Activated naive CD4-positive, alpha-beta T cell treated with Interleukin-2 at 50 U/mL for 16 hours (primary cell): Measurements from ENCODE around the gene CEP120.
"Not testable (repeated sequence)": the region's sequence is repeated elsewhere in the genome, so short reads cannot be mapped to it uniquely, and the experiment has no call there.

Experiments
- DNase-seq: peaks from one replicate; pipeline ENCODE4 v3.0.0-alpha.2; 2020

Gene CEP120

DNA sequence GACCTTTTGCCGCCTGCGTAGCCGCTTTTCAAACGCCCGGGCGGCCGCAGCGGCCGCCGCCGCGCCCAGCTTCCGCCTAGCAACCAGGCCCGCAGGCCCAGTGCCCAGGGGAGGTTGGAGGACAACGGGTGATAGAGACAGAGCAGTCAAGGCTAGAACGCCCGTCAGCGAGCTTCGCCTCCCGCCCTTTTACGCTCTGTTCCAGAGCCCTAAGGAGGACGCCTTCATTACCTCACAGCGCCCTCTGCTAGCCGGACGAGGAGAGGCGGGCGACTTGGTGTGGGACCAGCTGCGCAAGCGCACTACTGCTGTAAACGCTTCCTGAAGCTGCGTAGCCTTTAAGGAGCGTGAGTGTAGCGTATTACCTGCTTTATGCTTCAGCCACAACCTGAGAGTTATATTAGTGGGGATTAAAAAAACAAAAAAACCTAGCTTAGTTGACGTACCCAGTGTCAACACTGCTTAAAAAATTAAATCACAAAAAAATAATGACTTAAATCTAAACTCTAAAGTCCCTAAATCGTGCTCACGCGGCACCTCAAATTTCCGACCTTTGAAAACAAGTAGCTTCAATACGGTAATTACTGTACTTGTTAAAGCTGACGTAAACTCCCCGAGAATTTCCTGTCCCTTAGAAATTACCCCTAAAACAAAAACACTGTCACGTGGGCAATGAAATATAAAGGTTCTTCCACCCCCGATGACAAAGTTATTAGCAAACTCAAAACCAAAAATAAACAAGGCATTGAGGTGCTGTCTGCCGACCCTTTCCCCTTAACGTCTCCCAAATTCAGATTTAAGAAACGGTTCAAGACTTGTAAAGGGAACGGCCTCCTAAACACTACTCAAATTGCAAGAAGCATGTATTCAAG is at the start of gene CEP120:
CEP120 (minus strand) TSS at position 126 of the 872 bp plus-strand sequence. CDS start 405 bp downstream, outside the sequence.
- peak; percentile 97 for DNase-seq

GRCh38 chr5:123472150-123472924 is 49.1 kb upstream of the CEP120 start:
- no peak for DNase-seq

DNA sequence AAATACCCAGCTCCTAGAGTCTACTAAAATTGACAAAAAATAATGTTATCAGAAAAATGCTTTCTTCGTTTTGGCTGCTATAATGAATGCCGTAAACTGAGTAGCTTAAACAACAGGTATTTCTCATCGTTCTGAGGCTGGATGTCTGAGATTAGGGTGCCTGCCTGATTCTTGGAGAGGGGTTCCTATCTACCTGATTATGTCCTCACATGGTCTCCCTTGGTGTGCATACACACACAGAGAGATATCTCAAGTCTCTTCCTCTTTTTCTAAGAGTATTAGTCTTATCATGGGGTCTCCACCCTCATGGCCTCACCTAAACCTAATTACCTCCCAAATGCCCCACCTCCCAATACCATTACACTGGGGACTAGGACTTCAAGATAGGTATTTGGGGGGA is 48.2 kb upstream of the CEP120 start:
- DNase-seq = no peak

- not testable (repeated sequence) for DNase-seq
Observed at GRCh38 chr5:123466839-123467238, 43.6 kb upstream of the CEP120 start.

- peak; percentile 29 for DNase-seq
Observed at GRCh38 chr5:123460296-123460729, 37.1 kb upstream of the CEP120 start.

DNA sequence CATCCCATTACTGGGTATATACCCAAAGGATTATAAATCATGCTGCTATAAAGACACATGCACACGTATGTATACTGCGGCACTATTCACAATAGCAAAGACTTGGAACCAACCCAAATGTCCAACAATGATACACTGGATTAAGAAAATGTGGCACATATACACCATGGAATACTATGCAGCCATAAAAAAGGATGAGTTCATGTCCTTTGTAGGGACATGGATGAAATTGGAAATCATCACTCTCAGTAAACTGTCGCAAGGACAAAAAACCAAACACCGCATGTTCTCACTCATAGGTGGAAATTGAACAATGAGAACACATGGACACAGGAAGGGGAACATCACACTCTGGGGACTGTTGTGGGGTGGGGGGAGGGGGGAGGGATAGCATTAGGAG is 35.8 kb upstream of the CEP120 start:
- DNase-seq = not testable (repeated sequence)

GRCh38 chr5:123456242-123456641 is 33.0 kb upstream of the CEP120 start:
- DNase-seq = no peak

GRCh38 chr5:123455640-123456039 is 32.4 kb upstream of the CEP120 start:
- DNase-seq = no peak

GRCh38 chr5:123455095-123455494 is 31.9 kb upstream of the CEP120 start:
- no peak for DNase-seq

GRCh38 chr5:123454259-123454911 is 31.2 kb upstream of the CEP120 start:
- no peak for DNase-seq

- DNase-seq = no peak
Observed at GRCh38 chr5:123452401-123452800, 29.2 kb upstream of the CEP120 start.

DNA sequence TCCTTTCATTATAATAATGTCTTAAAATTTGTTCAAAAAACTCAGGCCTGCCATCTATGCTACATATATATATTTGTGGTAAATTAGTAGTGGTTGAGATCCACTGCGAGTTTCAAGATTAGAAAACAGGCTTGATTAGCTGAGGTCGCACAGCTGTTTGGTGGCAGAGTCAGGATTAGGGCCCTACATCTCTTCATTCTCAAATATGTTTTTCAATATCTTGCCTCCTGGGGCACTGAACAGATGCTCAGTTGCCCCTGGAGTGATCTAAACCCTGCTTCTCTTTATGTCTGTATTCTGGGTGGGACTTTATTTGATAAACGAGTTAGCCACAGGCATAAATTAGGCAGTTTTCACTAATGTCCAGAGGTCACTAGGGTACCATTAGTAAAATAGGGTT is 27.8 kb upstream of the CEP120 start:
- no peak for DNase-seq

DNA sequence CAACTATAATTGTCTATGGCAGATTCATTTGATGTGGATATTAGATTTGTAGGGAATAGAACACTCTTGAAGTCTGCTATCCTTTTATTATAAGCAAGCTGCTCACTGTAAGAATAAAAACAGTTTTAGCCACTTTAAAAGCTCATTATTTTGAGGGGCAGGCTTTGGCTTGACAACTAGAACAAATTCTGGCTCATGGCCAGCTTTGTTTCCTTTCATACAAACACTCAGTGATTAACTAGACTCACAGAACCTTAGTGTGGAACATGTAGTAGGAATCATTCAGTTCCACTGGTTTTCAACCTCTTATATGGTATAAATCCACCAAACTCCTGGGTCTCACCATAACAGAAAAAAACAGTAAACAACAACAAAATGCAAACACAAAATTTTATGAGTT is 27.4 kb upstream of the CEP120 start:
- DNase-seq = no peak

DNA sequence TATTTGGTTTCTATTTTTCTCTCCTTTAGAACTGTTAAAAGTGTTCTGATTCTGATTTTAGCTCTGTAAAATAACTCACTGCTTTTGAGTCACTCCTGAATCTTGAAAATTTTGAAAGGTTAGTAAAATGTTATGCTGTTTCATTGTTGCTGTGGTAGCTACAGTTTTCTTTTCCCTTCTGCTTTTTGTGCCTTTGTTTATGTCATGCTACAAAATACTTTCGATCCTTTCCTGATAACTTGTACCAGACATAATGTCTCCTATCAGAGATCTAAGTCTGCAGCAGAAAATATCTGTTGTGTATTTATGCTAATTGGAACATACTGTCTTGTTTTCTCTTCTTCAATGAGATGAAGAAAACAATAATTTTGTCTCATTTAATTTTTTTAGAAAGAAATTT is 26.9 kb upstream of the CEP120 start:
- no peak for DNase-seq

GRCh38 chr5:123449424-123449974 is 26.3 kb upstream of the CEP120 start:
- no peak for DNase-seq

- DNase-seq = no peak
Observed at GRCh38 chr5:123448743-123449142, 25.5 kb upstream of the CEP120 start.

DNA sequence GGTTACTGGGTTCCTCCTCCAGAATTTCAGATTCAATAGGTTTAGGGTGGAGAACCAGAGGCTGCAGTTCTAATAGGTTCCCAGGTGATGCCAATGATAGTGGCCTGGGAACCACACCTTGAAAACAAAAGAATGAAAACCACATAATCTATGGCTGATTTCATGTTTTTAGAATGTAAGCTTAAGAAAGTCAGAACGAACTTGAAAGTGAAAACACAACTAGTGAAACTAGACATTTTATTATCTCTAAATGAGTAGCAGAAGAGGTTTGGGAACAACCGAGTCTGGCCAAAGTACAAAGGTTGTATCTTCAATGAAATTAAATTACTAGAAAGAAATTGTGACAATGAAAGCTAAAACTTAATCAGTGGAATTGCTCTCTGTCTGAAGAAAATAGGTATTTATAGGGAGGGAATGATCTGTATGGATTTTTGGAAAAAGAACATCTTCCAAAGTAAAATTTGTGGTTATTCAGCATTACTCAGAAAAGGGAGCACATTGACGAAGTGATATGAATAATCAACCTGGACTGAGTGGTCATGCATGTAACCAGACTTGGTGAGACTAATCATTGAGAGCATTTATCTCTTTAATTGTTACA is 24.9 kb upstream of the CEP120 start:
- DNase-seq = peak; percentile 7

GRCh38 chr5:123444016-123444415 is 20.8 kb upstream of the CEP120 start:
- DNase-seq = no peak

GRCh38 chr5:123441408-123441807 is 18.2 kb upstream of the CEP120 start:
- peak; percentile 45 for DNase-seq

- DNase-seq = no peak
Observed at GRCh38 chr5:123440456-123441181, 17.4 kb upstream of the CEP120 start.

DNA sequence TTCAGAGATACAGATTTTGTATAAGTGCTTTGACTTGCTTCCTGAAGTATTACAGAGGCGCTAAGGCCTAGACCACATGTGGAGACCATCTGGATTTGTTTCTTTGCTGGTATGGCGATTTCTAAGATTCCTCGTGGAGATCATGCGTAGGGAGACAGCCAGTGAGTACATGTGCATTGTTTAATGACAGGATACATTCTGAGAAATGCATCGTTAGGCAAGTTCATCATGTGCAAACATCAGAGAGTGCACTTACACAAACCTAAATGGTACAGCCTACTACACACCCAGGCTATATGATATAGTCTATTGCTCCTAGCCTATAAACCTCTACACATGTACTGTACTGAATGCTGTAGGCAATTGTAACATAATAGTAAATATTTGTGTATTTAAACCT is 16.5 kb upstream of the CEP120 start:
- no peak for DNase-seq

DNA sequence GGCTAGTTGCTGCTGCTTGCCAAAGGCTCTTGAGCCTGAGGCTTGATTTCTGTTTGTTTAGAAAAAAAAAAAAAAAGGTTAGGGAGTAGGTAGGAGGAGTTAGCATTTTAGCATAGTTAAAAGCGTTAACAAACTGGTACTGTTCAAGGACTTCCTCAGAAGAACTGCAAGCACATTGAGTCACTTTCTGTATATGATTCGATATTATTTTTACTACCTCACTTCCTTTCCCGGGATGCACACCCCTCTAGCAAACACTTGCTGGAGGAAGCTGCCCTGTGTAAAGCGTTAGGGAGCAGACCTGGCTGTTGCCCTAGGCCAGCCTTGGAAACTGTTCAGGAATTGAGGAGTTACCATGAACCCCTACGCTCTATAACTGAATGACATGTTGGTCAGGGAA is 15.7 kb upstream of the CEP120 start:
- DNase-seq = no peak
